HEK293T (cell line): ENCODE results near the gene EHBP1.

ENCODE experiments used
- FOXK2 ChIP-seq: fragments of 450-650 bp; IDR thresholded peaks from 2 replicates; pipeline ENCODE4 v1.6.1; 2016; ENCODE audit warnings: mild to moderate bottlenecking
- FOXM1 ChIP-seq: fragments of 450-650 bp; IDR thresholded peaks from 2 replicates; pipeline ENCODE4 v1.6.1; 2017; ENCODE audit warnings: mild to moderate bottlenecking, borderline replicate concordance
- L3MBTL2 ChIP-seq: fragments of 450-650 bp; conservative IDR thresholded peaks from 2 replicates; pipeline ENCODE4 v1.6.1; 2016; ENCODE audit warnings: mild to moderate bottlenecking
- TARDBP ChIP-seq: fragments of 450-650 bp; IDR thresholded peaks from 2 replicates; pipeline ENCODE4 v1.6.1; 2016

DNA sequence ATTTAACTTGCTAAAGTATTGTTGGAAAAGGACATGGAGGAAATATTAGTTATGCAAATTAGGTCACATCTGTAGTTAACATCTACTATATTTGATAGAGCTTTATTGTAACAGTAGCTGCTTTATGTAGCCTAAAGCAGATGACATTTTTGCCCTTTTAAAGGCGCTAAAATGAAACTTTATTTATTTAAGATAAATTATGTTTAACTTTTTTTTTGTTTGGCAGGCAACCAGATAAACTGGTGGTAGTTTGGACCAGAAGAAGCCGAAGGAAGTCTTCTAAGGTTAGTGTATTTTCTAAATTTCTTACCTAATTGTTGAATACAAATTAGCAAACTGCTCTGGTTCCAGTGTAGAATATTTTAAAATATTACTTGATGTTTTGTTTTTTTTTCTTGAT lies 41.7 kb downstream of the EHBP1 start:
- TF ChIP-seq FOXM1 (no peak), L3MBTL2 (no peak), TARDBP (no peak), FOXK2 (no peak)
